Panc1 (cell line): ENCODE results near the gene FAM169A. TPM values are rescaled to one million over a fixed set of nuclear protein-coding genes. Genes with fewer than 3 reads are reported as not detected.

Experiments used
- ATAC-seq: fragments of 200-7000 bp; cut with Tn5 transposase; 2 replicates; pipeline ENCODE4 v1.9.1; 2020; ENCODE audit warnings: mild to moderate bottlenecking, moderate library complexity
- BruUV-seq: library from RNA; stranded (reverse); fragments of 400-500 nt; replicated peaks from 2 replicates; lab custom pipeline; 2021; lab: Mats Ljungman, UMichigan
- CTCF ChIA-PET: fragments of 300-600 bp; sonication (Branson Sonifier 250); formaldehyde crosslinking; loops from one replicate; lab custom pipeline; 2022; ENCODE audit warnings: antibody characterized with exemption; lab: Charles Lee
- POLR2A ChIA-PET: fragments of 300-600 bp; sonication (Branson Sonifier 250); formaldehyde crosslinking; loops from one replicate; lab custom pipeline; 2022; ENCODE audit warnings: antibody characterized with exemption; lab: Charles Lee
- DNase-seq: peaks from one replicate; pipeline ENCODE4 v3.0.0-alpha.2; 2010; ENCODE audit warnings: low read depth, low spot score
- H3K27ac ChIP-seq: 2 replicates; pipeline ENCODE4 v1.5.1; 2011; ENCODE audit warnings: mild to moderate bottlenecking, low read length, inconsistent platforms
- H3K27me3 ChIP-seq: fragments of 200-500 bp; sonication (Bioruptor generic); 2 replicates; pipeline ENCODE4 v1.6.0; 2014; ENCODE audit warnings: low read length, inconsistent platforms; ENCODE audit not compliant: control insufficient read depth, insufficient read depth
- H3K36me3 ChIP-seq: fragments of 200-500 bp; sonication (Bioruptor generic); 2 replicates; pipeline ENCODE4 v1.5.1; 2014; ENCODE audit warnings: inconsistent platforms, mild to moderate bottlenecking, low read length, moderate library complexity; ENCODE audit not compliant: control insufficient read depth, insufficient read depth
- H3K4me1 ChIP-seq: 2 replicates; pipeline ENCODE4 v1.5.1; 2011; ENCODE audit warnings: inconsistent platforms, mild to moderate bottlenecking, low read length, moderate library complexity; ENCODE audit not compliant: control insufficient read depth, insufficient read depth
- H3K4me3 ChIP-seq, 2 experiments: 2 replicates each; pipeline ENCODE4 v1.5.1; 2011 to 2012; ENCODE audit warnings: low read depth in 2 of 2, low read length in 2 of 2, mild to moderate bottlenecking in 2 of 2, inconsistent platforms in 1 of 2, moderate library complexity in 1 of 2
- H3K9me3 ChIP-seq: fragments of 200-500 bp; sonication (Bioruptor generic); 2 replicates; pipeline ENCODE4 v1.5.1; 2014; ENCODE audit warnings: low read depth, mild to moderate bottlenecking, inconsistent platforms, low read length, moderate library complexity; ENCODE audit not compliant: control insufficient read depth, insufficient read depth
- POLR2AphosphoS5 ChIP-seq: IDR thresholded peaks from 2 replicates; pipeline ENCODE4 v1.6.1; 2012; ENCODE audit warnings: mild to moderate bottlenecking, low read depth, low read length, moderate library complexity
- SIN3A ChIP-seq: IDR thresholded peaks from 2 replicates; pipeline ENCODE4 v1.6.1; 2012; ENCODE audit warnings: low read depth, mild to moderate bottlenecking, low read length, moderate library complexity, borderline replicate concordance; ENCODE audit not compliant: insufficient read depth
- TCF7L2 ChIP-seq: IDR thresholded peaks from 2 replicates; pipeline ENCODE4 v1.6.1; 2011; ENCODE audit warnings: mild to moderate bottlenecking, low read depth, low read length, inconsistent platforms
- in situ Hi-C: cut with HindIII; loops from 2 replicates; pipeline ENCODE4 v1.10.0; 2016; ENCODE audit warnings: low sequenced_read_pairs, low pct_unique_long_range_greater_than_20kb
- intact Hi-C: fragments of 100-400 bp; cut with micrococcal nuclease; formaldehyde crosslinking; loops from one replicate; pipeline ENCODE4 v1.10.0; 2022; ENCODE audit not compliant: unreplicated experiment
- total RNA-seq: library from RNA; stranded (reverse); gene quantifications from one replicate; pipeline ENCODE4 v1.2.1, GENCODE V29; 2021; ENCODE audit not compliant: unreplicated experiment
- TF ChIP-seq, protein P1 (sequence below): fragments of 450-650 bp; IDR thresholded peaks from 2 replicates; pipeline ENCODE4 v1.5.1; 2017; ENCODE audit warnings: mild to moderate bottlenecking
- TF ChIP-seq, protein P2 (sequence below), 2 experiments: IDR thresholded peaks; 2 replicates each; pipeline ENCODE4 v1.6.1; 2011 to 2012; ENCODE audit warnings: low read depth in 2 of 2, control low read depth in 1 of 2, low read length in 1 of 2, mild to moderate bottlenecking in 1 of 2, moderate library complexity in 1 of 2; ENCODE audit not compliant: insufficient read depth in 1 of 2

Gene FAM169A
- total RNA-seq, 1 experiment from 2014 or later: 23.1 TPM

- ChIA-PET CTCF (no interaction called here), POLR2A (interaction anchor here (0.6 kb wide), 2 partner anchors 53 to 89 kb away, joined by 5 to 14 read pairs; no protein-coding TSS in a partner anchor)
- ATAC-seq: no peak
- Histone ChIP-seq H3K27ac (no peak overlapping the region), H3K4me1 (peaks cover 19% of the 10 kb centered on the region), H3K27me3 (no peaks in the 10 kb centered on the region), H3K4me3 (no peak overlapping the region), H3K9me3 (no peaks in the 10 kb centered on the region), H3K36me3 (no peaks in the 10 kb centered on the region)
- no peak for DNase-seq
- no peak for TF ChIP-seq SIN3A
- TF ChIP-seq TCF7L2: no peak
- TF ChIP-seq POLR2AphosphoS5: no peak
- TF ChIP-seq, protein P1, sequence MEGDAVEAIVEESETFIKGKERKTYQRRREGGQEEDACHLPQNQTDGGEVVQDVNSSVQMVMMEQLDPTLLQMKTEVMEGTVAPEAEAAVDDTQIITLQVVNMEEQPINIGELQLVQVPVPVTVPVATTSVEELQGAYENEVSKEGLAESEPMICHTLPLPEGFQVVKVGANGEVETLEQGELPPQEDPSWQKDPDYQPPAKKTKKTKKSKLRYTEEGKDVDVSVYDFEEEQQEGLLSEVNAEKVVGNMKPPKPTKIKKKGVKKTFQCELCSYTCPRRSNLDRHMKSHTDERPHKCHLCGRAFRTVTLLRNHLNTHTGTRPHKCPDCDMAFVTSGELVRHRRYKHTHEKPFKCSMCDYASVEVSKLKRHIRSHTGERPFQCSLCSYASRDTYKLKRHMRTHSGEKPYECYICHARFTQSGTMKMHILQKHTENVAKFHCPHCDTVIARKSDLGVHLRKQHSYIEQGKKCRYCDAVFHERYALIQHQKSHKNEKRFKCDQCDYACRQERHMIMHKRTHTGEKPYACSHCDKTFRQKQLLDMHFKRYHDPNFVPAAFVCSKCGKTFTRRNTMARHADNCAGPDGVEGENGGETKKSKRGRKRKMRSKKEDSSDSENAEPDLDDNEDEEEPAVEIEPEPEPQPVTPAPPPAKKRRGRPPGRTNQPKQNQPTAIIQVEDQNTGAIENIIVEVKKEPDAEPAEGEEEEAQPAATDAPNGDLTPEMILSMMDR: no peak
- TF ChIP-seq, protein P2, sequence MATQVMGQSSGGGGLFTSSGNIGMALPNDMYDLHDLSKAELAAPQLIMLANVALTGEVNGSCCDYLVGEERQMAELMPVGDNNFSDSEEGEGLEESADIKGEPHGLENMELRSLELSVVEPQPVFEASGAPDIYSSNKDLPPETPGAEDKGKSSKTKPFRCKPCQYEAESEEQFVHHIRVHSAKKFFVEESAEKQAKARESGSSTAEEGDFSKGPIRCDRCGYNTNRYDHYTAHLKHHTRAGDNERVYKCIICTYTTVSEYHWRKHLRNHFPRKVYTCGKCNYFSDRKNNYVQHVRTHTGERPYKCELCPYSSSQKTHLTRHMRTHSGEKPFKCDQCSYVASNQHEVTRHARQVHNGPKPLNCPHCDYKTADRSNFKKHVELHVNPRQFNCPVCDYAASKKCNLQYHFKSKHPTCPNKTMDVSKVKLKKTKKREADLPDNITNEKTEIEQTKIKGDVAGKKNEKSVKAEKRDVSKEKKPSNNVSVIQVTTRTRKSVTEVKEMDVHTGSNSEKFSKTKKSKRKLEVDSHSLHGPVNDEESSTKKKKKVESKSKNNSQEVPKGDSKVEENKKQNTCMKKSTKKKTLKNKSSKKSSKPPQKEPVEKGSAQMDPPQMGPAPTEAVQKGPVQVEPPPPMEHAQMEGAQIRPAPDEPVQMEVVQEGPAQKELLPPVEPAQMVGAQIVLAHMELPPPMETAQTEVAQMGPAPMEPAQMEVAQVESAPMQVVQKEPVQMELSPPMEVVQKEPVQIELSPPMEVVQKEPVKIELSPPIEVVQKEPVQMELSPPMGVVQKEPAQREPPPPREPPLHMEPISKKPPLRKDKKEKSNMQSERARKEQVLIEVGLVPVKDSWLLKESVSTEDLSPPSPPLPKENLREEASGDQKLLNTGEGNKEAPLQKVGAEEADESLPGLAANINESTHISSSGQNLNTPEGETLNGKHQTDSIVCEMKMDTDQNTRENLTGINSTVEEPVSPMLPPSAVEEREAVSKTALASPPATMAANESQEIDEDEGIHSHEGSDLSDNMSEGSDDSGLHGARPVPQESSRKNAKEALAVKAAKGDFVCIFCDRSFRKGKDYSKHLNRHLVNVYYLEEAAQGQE (IDR thresholded peaks at IDR 0.05; ENCODE audit: insufficient read depth in 1 of 2, low read depth in 2 of 2, low read length in 1 of 2): no peak
- BruUV-seq: no TSS peak
- intact Hi-C loops (no loop called here), in situ Hi-C loops (no loop called here)
Measured at GRCh38 chr5:74853256-74853655, 12.9 kb downstream of the FAM169A start.

DNA sequence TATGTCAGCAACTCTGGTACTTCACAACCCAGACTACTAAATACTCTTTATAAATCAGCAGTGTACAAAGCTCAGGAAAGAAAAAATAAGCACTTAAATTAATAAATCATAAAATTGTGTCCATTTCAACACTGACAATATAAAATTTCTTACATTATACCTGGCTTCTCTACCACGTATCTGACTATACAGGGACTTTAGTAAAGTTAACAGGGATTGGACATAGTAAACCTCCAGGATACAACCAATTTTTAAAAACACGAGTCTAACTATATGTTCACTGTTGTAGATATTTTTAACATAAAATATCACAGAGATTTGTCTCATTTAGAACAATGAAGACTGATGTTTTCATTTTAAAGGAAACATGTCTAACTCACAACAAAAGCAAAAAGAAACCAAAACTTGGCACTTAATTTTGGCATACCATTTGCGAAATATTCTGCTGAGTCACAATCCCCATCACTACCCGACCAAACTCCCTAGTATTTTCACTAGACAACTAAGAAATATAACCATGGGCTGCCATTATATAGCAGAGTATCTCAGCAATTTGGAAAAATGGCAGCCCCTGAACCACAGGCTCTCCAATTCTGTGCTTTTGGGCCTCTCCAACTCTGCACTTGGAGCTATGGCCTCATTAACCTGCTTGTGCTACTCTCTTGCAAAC is 14.4 kb downstream of the FAM169A start:
- BruUV-seq: no TSS peak
- in situ Hi-C loops (no loop called here), intact Hi-C loops (no loop called here)
- TF ChIP-seq SIN3A (no peak), POLR2AphosphoS5 (no peak)
- TF ChIP-seq, protein P2 (IDR thresholded peaks at IDR 0.05; ENCODE audit: insufficient read depth in 1 of 2, low read depth in 2 of 2, low read length in 1 of 2): no peak
- Histone ChIP-seq H3K36me3 (no peaks in the 10 kb centered on the region), H3K9me3 (no peaks in the 10 kb centered on the region), H3K27ac (peak overlapping the region; percentile 65), H3K4me3 (peak overlapping the region; percentile 3 to 11; a peak in 2 of 4 replicates), H3K4me1 (peaks cover 19% of the 10 kb centered on the region), H3K27me3 (no peaks in the 10 kb centered on the region)
- DNase-seq: no peak
- POLR2A ChIA-PET: interaction anchor here (0.6 kb wide), 2 partner anchors 10 to 24 kb away, joined by 3 to 5 read pairs; no protein-coding TSS in a partner anchor
- ATAC-seq: peak; percentile 43; the same call in 1 of the 2 replicates
- CTCF ChIA-PET: no interaction called here
